Measurements from ENCODE around the gene ITIH1.

ITIH1 gene

DNA sequence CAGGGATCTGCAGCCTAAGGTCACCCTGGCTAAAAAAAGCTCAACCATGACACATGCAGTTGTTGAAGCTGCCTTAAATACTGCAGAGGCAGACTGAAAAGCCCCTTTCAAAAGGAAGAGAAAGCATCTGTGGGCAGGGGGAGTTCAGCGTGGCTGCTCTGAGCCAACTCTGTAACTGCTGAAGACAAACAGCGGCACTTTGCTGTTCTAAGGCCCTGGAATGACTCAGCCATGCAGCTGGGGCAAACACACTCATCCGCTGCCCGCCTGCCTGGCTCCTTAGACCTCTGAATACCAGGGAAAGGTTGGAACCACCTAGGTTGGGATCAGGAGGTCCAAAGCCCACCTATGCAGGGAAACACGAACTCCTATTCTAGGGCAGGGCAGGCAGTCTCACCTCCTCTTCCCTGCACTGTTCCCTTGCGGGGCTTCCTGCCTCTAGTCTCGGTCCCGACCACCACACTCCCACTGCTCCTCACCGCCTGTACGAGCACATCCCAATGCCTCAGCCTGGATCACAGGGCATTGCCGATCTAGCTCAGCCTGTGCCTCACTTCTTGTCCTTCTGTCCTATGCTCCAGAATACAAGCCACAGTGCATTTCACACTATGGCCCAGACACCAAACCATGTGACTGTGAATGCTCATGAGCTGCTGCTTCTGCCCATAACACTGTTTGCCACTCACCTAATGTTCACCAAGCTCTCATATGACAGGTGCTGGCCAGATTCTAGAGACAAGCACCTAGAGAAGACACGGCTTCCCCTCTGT, 64.0 kb downstream of the ITIH1 start:
- DNase-seq (ENCODE audit: low read depth), result no peak

All from activated gamma-delta T cell treated with anti-CD3 and anti-CD28 coated beads, Interleukin-2, amount 50 U/mL, for 16 hours (primary cell).